ENCODE measurements around the gene IPCEF1.

The IPCEF1 gene

DNA sequence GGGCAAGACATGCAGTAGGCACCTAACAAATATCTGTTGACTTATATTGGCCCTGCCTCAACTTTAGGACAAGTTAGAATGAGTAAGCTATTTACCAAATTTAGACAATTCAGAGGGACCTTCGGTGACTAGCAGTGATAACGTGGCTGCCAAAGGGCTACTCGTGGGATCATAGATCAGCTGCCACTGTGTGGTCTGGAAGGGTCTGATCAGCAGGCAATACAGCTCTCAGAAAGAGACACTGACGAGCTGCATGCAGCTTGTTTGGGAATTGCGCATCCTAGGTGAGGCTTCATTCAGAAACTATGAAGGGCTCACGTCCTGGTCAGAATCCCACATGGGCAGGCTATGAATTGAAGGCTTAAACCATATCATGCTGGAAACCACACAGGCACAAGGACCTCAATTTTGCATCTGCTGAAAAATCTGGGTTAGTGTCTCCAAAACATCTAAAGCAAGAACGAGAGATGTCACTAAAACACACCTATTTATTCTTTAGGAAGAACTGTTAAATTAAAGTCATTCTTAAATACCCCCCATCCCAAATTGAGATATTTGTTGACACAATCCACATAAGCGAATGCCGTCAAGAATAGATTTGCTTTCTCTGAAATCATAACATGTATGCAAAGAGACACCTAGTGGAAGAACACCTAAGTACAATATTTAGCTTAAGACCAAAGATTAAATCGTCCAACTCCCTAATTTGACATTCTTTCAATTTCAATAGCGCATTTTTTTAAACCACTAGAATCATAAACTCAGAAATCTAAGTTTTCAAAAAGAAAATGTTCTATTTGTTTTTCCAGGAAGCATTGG, 79.6 kb downstream of the IPCEF1 start:
- no peaks in the 10 kb centered on the region for H3K27me3 ChIP-seq (replicated peaks; ENCODE audit: control insufficient read depth, insufficient read depth, low read length)
- DNase-seq (ENCODE audit: extremely low read depth, insufficient read length) = no peak
- H3K4me3 ChIP-seq (replicated peaks; ENCODE audit: low read depth, low read length) = no peak overlapping the region
- TF ChIP-seq, protein P1, sequence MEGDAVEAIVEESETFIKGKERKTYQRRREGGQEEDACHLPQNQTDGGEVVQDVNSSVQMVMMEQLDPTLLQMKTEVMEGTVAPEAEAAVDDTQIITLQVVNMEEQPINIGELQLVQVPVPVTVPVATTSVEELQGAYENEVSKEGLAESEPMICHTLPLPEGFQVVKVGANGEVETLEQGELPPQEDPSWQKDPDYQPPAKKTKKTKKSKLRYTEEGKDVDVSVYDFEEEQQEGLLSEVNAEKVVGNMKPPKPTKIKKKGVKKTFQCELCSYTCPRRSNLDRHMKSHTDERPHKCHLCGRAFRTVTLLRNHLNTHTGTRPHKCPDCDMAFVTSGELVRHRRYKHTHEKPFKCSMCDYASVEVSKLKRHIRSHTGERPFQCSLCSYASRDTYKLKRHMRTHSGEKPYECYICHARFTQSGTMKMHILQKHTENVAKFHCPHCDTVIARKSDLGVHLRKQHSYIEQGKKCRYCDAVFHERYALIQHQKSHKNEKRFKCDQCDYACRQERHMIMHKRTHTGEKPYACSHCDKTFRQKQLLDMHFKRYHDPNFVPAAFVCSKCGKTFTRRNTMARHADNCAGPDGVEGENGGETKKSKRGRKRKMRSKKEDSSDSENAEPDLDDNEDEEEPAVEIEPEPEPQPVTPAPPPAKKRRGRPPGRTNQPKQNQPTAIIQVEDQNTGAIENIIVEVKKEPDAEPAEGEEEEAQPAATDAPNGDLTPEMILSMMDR (IDR thresholded peaks at IDR 0.05; ENCODE audit: insufficient read depth, low read length, poor library complexity, severe bottlenecking) = peak; percentile 41
- no peaks in the 10 kb centered on the region for H3K36me3 ChIP-seq (ENCODE audit: control insufficient read depth, insufficient read depth, low read length)

DNA sequence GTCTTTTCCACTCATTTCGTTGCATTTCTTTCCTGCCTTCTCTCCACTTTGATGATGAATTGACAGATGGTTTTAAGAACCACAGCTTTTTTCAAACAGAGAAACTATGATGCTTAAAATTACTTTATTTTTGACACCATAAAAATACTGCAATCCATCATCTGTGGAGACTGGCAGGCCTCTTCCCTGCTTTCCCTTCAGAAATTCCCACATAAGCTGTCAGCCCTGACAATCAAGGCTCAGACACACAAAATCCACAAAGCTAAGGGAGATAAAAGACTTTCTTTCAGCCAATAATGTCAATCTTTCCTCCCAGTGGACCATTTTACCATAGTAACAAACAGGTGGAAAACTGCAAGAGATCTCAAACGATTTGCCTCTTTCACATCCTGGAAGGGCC, 82.4 kb downstream of the IPCEF1 start:
- H3K4me3 ChIP-seq (replicated peaks; ENCODE audit: low read depth, low read length) = no peak overlapping the region
- DNase-seq (ENCODE audit: extremely low read depth, insufficient read length) = no peak
- H3K27me3 ChIP-seq (replicated peaks; ENCODE audit: control insufficient read depth, insufficient read depth, low read length) = no peaks in the 10 kb centered on the region
- no peaks in the 10 kb centered on the region for H3K36me3 ChIP-seq (ENCODE audit: control insufficient read depth, insufficient read depth, low read length)
- TF ChIP-seq, protein P1 (IDR thresholded peaks at IDR 0.05; ENCODE audit: insufficient read depth, low read length, poor library complexity, severe bottlenecking) = no peak

DNA sequence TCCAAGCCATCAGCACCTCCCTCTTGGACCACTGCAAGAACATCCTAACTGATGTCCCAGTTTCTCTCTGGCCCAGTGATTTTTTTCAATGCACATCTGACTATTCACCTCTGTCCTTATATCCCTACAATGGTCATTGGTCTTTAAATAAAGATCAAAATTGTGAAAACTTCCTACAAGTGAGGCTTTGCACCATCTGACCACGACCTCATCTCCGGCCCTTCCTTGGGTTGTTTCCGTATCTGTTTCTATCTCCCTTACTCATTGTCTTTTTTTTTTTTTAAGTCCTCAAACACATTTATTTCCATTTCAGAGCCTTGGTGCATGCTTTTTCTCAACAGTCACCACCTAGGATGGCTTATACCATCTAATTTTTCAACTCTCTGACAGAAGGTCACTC, 88.1 kb downstream of the IPCEF1 start:
- no peak for DNase-seq (ENCODE audit: extremely low read depth, insufficient read length)
- Histone ChIP-seq H3K27me3 (replicated peaks; ENCODE audit: control insufficient read depth, insufficient read depth, low read length) (no peaks in the 10 kb centered on the region), H3K4me3 (replicated peaks; ENCODE audit: low read depth, low read length) (no peak overlapping the region), H3K36me3 (ENCODE audit: control insufficient read depth, insufficient read depth, low read length) (no peaks in the 10 kb centered on the region)
- TF ChIP-seq, protein P1 (IDR thresholded peaks at IDR 0.05; ENCODE audit: insufficient read depth, low read length, poor library complexity, severe bottlenecking) = no peak

DNA sequence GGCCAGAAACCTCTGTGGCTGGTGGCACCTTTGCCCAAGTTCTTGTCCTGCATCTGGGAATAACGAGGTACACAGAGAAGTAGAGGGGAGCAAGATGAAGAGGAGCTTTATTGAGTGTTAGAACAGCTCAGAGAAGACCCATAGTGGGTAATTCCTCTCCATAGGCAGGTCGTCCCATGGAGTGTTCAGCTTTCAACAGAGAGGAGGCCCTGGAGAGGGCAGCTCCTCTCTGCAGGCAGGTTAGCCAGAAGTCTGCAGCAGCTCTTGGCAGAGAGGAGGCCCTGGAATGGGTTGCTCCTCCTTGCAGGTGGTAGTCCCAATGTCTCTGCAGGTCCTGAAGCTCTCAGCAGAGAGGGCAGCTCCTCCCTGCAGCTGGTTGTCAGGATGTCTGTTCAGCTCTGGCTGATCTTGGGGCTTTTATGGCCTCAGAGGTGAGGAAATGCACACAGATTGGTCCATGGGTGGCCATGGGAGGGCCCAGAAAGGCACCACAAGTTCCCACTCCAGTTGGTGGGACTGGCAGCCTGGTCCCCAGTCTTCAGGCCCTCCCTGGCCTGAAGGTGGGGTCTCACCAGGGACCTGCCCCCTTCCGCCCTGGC, 89.0 kb downstream of the IPCEF1 start:
- Histone ChIP-seq H3K27me3 (replicated peaks; ENCODE audit: control insufficient read depth, insufficient read depth, low read length) (no peaks in the 10 kb centered on the region), H3K4me3 (replicated peaks; ENCODE audit: low read depth, low read length) (no peak overlapping the region), H3K36me3 (ENCODE audit: control insufficient read depth, insufficient read depth, low read length) (no peaks in the 10 kb centered on the region)
- TF ChIP-seq, protein P1 (IDR thresholded peaks at IDR 0.05; ENCODE audit: insufficient read depth, low read length, poor library complexity, severe bottlenecking) = no peak
- DNase-seq (ENCODE audit: extremely low read depth, insufficient read length) = no peak

DNA sequence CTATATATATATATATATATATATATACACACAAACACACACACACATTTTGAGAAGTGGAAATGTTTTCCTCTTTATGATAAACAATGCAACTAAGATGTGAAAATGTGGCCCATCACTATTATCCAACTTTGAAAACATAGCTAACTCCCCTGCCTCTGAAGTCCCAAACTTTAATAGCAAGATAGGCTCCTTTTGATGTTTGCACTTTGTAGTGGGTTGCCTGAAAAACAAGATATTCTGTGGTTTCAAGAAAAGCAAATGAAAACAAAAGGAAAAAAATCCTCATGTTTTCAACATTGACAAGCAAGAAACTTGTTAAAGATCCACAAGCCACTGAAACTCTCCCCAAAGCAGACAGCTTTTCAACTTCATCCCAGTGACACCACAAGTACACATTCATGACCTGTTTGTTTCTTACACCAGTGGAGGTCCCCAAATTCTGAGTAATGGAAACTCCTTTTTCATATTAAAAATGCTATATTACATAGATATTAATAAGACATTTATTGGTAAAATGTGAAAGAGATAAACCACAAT, 90.0 kb downstream of the IPCEF1 start:
- Histone ChIP-seq H3K4me3 (replicated peaks; ENCODE audit: low read depth, low read length) (no peak overlapping the region), H3K27me3 (replicated peaks; ENCODE audit: control insufficient read depth, insufficient read depth, low read length) (no peaks in the 10 kb centered on the region), H3K36me3 (ENCODE audit: control insufficient read depth, insufficient read depth, low read length) (no peaks in the 10 kb centered on the region)
- TF ChIP-seq, protein P1 (IDR thresholded peaks at IDR 0.05; ENCODE audit: insufficient read depth, low read length, poor library complexity, severe bottlenecking) = no peak
- DNase-seq (ENCODE audit: extremely low read depth, insufficient read length) = no peak

Data from GM06990 (cell line).